HepG2 (cell line): ENCODE results near the gene FUT6. TPM values are rescaled to one million over a fixed set of nuclear protein-coding genes. Genes with fewer than 3 reads are reported as not detected.

ENCODE experiments used
- ATAC-seq: fragments of 200-7000 bp; cut with Tn5 transposase; 3 replicates; pipeline ENCODE4 v1.9.1; 2020; ENCODE audit warnings: mild to moderate bottlenecking, moderate library complexity
- BruUV-seq: library from RNA; stranded (reverse); fragments of 400-500 nt; replicated peaks from 2 replicates; lab custom pipeline; 2021; lab: Mats Ljungman, UMichigan
- CTCF ChIA-PET: fragments of 300-600 bp; formaldehyde crosslinking; extraction: SDS; loops from one replicate; lab custom pipeline; 2021; ENCODE audit warnings: low total read pairs, inconsistent platforms, low intra/inter-chr PET ratio; lab: Yijun Ruan, JAX
- POLR2A ChIA-PET: fragments of 350-600 bp; sonication (Branson Sonifier 250); formaldehyde crosslinking; loops from one replicate; lab custom pipeline; 2020; ENCODE audit warnings: antibody characterized with exemption, inconsistent platforms; lab: Yijun Ruan, JAX
- DNase-seq: peaks from one replicate; pipeline ENCODE4 v3.0.0-alpha.2; 2015; ENCODE audit warnings: low spot score
- FAIRE-seq: peaks from 3 replicates; lab custom pipeline; 2011; peaks lifted over from hg19 to GRCh38; lab: Jason Lieb, UNC
- H2AFZ ChIP-seq: one replicate; pipeline ENCODE4 v1.6.1; 2011; ENCODE audit warnings: low read length, inconsistent platforms
- H3K27ac ChIP-seq: fragments of 300-600 bp; 3 replicates; pipeline ENCODE4 v1.8.0; 2011; ENCODE audit warnings: mixed run types, mild to moderate bottlenecking, mixed read lengths, low read length, inconsistent platforms; ENCODE audit not compliant: insufficient read depth; ENCODE audit errors: extremely low read length
- H3K27me3 ChIP-seq, 2 experiments: fragments of 200-600 bp in 1 of 2; 2 replicates in 1 of 2; 3 replicates in 1 of 2; pipeline versions ENCODE4 v1.6.0 to v1.8.0; 2011; ENCODE audit warnings: low read length in 2 of 2, mild to moderate bottlenecking in 2 of 2, moderate library complexity in 2 of 2, inconsistent platforms in 1 of 2; ENCODE audit not compliant: insufficient read depth in 2 of 2, control insufficient read depth in 1 of 2
- H3K36me3 ChIP-seq, 2 experiments: fragments of 200-600 bp in 1 of 2; replicated peaks in 1 of 2; 2 replicates in 1 of 2; 3 replicates in 1 of 2; pipeline versions ENCODE4 v1.5.1 to v1.8.0; 2011; ENCODE audit warnings: low read length in 2 of 2, inconsistent platforms in 1 of 2; ENCODE audit not compliant: insufficient read depth in 2 of 2, control insufficient read depth in 1 of 2
- H3K4me1 ChIP-seq: 2 replicates; pipeline ENCODE4 v1.5.1; 2012; ENCODE audit warnings: low read length, inconsistent platforms; ENCODE audit not compliant: insufficient read depth
- H3K4me2 ChIP-seq: 2 replicates; pipeline ENCODE4 v1.6.0; 2011; ENCODE audit warnings: low read depth, low read length, inconsistent platforms
- H3K4me3 ChIP-seq, 3 experiments: fragments of 200-600 bp in 1 of 3; sonication (generic), shearing (Covaris generic) in 1 of 3; replicated peaks in 1 of 3; 2 replicates each; pipeline ENCODE4 v1.5.1; 2011 to 2016; ENCODE audit warnings: low read length in 3 of 3, inconsistent platforms in 2 of 3, low read depth in 2 of 3, mild to moderate bottlenecking in 2 of 3, control low read depth in 1 of 3, mixed read lengths in 1 of 3; ENCODE audit not compliant: insufficient read depth in 1 of 3
- H3K79me2 ChIP-seq: one replicate; pipeline ENCODE4 v1.6.1; 2011; ENCODE audit warnings: low read length, inconsistent platforms; ENCODE audit not compliant: insufficient read depth
- H3K9ac ChIP-seq: 2 replicates; pipeline ENCODE4 v1.6.0; 2011; ENCODE audit warnings: mild to moderate bottlenecking, low read depth, low read length, inconsistent platforms; ENCODE audit not compliant: insufficient read depth
- H3K9me3 ChIP-seq: 2 replicates; pipeline ENCODE4 v1.5.1; 2012; ENCODE audit warnings: mild to moderate bottlenecking, low read length
- H4K20me1 ChIP-seq: 2 replicates; pipeline ENCODE4 v1.6.0; 2011; ENCODE audit warnings: inconsistent platforms, mild to moderate bottlenecking, low read length, moderate library complexity; ENCODE audit not compliant: insufficient read depth
- CENPX ChIP-seq: sonication (generic); formaldehyde crosslinking; IDR thresholded peaks from 2 replicates; pipeline ENCODE4 v1.9.0; 2021; ENCODE audit warnings: mild to moderate bottlenecking, missing genetic modification reagents, moderate library complexity
- HIC2 ChIP-seq: sonication (generic); formaldehyde crosslinking; IDR thresholded peaks from 2 replicates; pipeline ENCODE4 v1.9.0; 2022; ENCODE audit warnings: low read depth, missing genetic modification reagents
- MLX ChIP-seq: IDR thresholded peaks from 2 replicates; pipeline ENCODE4 v1.6.1; 2016
- NFYC ChIP-seq: IDR thresholded peaks from 2 replicates; pipeline ENCODE4 v1.6.1; 2016; ENCODE audit warnings: missing genetic modification reagents, missing compliant biosample characterization
- PATZ1 ChIP-seq: sonication (generic); formaldehyde crosslinking; IDR thresholded peaks from 2 replicates; pipeline ENCODE4 v1.4.0; 2020; ENCODE audit warnings: missing genetic modification reagents
- REPIN1 ChIP-seq: sonication (generic); formaldehyde crosslinking; IDR thresholded peaks from 2 replicates; pipeline ENCODE4 v1.8.0; 2022; ENCODE audit warnings: missing genetic modification reagents, low read depth, mild to moderate bottlenecking, borderline replicate concordance
- SCMH1 ChIP-seq: sonication (generic); formaldehyde crosslinking; IDR thresholded peaks from 2 replicates; pipeline ENCODE4 v1.9.0; 2021; ENCODE audit warnings: missing genetic modification reagents, mild to moderate bottlenecking, borderline replicate concordance
- THAP7 ChIP-seq: sonication (generic); formaldehyde crosslinking; IDR thresholded peaks from 2 replicates; pipeline ENCODE4 v1.8.1; 2023; ENCODE audit warnings: mild to moderate bottlenecking, missing genetic modification reagents
- ZBTB4 ChIP-seq: sonication (generic); formaldehyde crosslinking; IDR thresholded peaks from 2 replicates; pipeline ENCODE4 v1.4.0; 2020; ENCODE audit warnings: missing genetic modification reagents, mild to moderate bottlenecking, borderline replicate concordance
- ZFP82 ChIP-seq: sonication (generic); formaldehyde crosslinking; IDR thresholded peaks from 2 replicates; pipeline ENCODE4 v1.5.1; 2020; ENCODE audit warnings: mild to moderate bottlenecking, missing genetic modification reagents, borderline replicate concordance
- ZNF207 ChIP-seq: fragments of 450-650 bp; IDR thresholded peaks from 2 replicates; pipeline ENCODE4 v1.6.1; 2016; ENCODE audit warnings: antibody characterized with exemption, borderline replicate concordance
- ZNF354B ChIP-seq: sonication (generic); formaldehyde crosslinking; IDR thresholded peaks from 2 replicates; pipeline ENCODE4 v1.8.0; 2022; ENCODE audit warnings: mild to moderate bottlenecking, missing genetic modification reagents
- ZNF724P ChIP-seq: sonication (generic); formaldehyde crosslinking; IDR thresholded peaks from 2 replicates; pipeline ENCODE4 v1.8.0; 2022; ENCODE audit warnings: missing genetic modification reagents, borderline replicate concordance
- WGBS: methylation state at CpG from one replicate; pipeline ENCODE4 v1.1.6; 2017; ENCODE audit warnings: low lambda C conversion rate; 5-methylcytosine and 5-hydroxymethylcytosine counted together
- in situ Hi-C: cut with HindIII; loops from 2 replicates; pipeline ENCODE4 v1.10.0; 2017; ENCODE audit warnings: low pct_unique_long_range_greater_than_20kb; ENCODE audit not compliant: extremely low pct_ligation_motif_present
- intact Hi-C: fragments of 100-400 bp; cut with micrococcal nuclease; formaldehyde crosslinking; loops from one replicate; pipeline ENCODE4 v1.10.0; 2022; ENCODE audit not compliant: unreplicated experiment
- polyA plus RNA-seq, 8 experiments: library from polyadenylated mRNA; depleted of rRNA in 3 of 8; stranded (reverse) in 7 of 8; unstranded in 1 of 8; fragments of >200 nt; fragmentation: Illumina TruSeq in 4 of 8; extraction: Trizol in 4 of 8; gene quantifications; 2 replicates each; pipeline versions ENCODE4 v1.2.1 to v1.2.3, GENCODE V29; 2011 to 2016; ENCODE audit warnings: low read depth in 4 of 8, missing spikeins in 1 of 8, mixed read lengths in 1 of 8; ENCODE audit not compliant: insufficient read depth in 1 of 8
- total RNA-seq, 5 experiments: library from RNA; depleted of rRNA; stranded (reverse); fragments of >200 nt; fragmentation: Illumina TruSeq; extraction: Trizol; gene quantifications; 2 replicates each; pipeline ENCODE4 v1.2.3, GENCODE V29; 2016; ENCODE audit warnings: low read depth in 1 of 5

Gene FUT6
- total and polyA plus RNA-seq, 2 of the 13 experiments (the other 11 are each of a cell fraction or from before 2014, with no cell fraction given): 8.2 to 27.7 TPM

GRCh38 chr19:5826531-5827341 lies 12.8 kb downstream of the FUT6 start:
- Histone ChIP-seq H4K20me1 (peaks cover 2% of the 10 kb centered on the region; the same call in 1 of the 2 replicates), H3K4me1 (peaks cover 60% of the 10 kb centered on the region), H3K27ac (peak overlapping the region; percentile 89), H3K4me2 (peak overlapping the region; percentile 100), H3K9me3 (no peaks in the 10 kb centered on the region), H3K27me3 (no peaks in the 10 kb centered on the region; a peak in 1 of 5 replicates), H2AFZ (no peak overlapping the region), H3K36me3 (peaks cover 0 to 5% of the 10 kb centered on the region in 2 experiments; a peak in 1 of 5 replicates), H3K79me2 (peaks cover 12% of the 10 kb centered on the region), H3K4me3 (peak overlapping the region in 2 of 3 experiments; percentile 46 to 90; a peak in 3 of 6 replicates), H3K9ac (peak overlapping the region; percentile 53)
- intact Hi-C loops: loop anchor here (1.0 to 5.0 kb wide), 3 partner anchors 22 to 66 kb away; partner anchors contain the start of gene FUT5
- 11% methylated on average over 17 of the region's 24 CpGs for WGBS
- FAIRE-seq (peak; percentile 83), DNase-seq (peak; percentile 87), ATAC-seq (peak; percentile 35)
- ChIA-PET CTCF (interaction anchor here (2.5 kb wide), 1 partner anchor 22 kb away, joined by 19 read pairs; the partner anchor contains the start of gene NRTN), POLR2A (interaction anchor here (1.5 to 4.2 kb wide), 14 partner anchors 12 to 149 kb away, joined by 6 to 96 read pairs (median 18); partner anchors contain the start of genes CATSPERD, DUS3L, FUT5 and FUT6)
- no TSS peak for BruUV-seq
- in situ Hi-C loops: no loop called here
- TF ChIP-seq NFYC (CRISPR knock-in tag): no peak
- no peak for TF ChIP-seq ZFP82 (CRISPR knock-in tag)
- TF ChIP-seq ZBTB4 (CRISPR knock-in tag): peak; percentile 62; the same call in 1 of the 2 replicates
- TF ChIP-seq SCMH1 (CRISPR knock-in tag): no peak
- no peak for TF ChIP-seq ZNF724P (CRISPR knock-in tag)
- no peak for TF ChIP-seq THAP7 (CRISPR knock-in tag)
- no peak for TF ChIP-seq ZNF207
- TF ChIP-seq REPIN1 (CRISPR knock-in tag): peak; percentile 72
- TF ChIP-seq MLX (CRISPR knock-in tag): no peak
- TF ChIP-seq PATZ1 (CRISPR knock-in tag): peak; percentile 54
- no peak for TF ChIP-seq CENPX (CRISPR knock-in tag)
- no peak for TF ChIP-seq ZNF354B (CRISPR knock-in tag)
- peak; percentile 79; the same call in 1 of the 2 replicates for TF ChIP-seq HIC2 (CRISPR knock-in tag)
